ENCODE measurements around the gene ZNF516. TPM values are rescaled to one million over a fixed set of nuclear protein-coding genes. Genes with fewer than 3 reads are reported as not detected.
A peak's percentile ranks its signal among the peaks of the same experiment; 100 is the strongest.
"Not testable (repeated sequence)": the region's sequence is repeated elsewhere in the genome, so short reads cannot be mapped to it uniquely, and the experiment has no call there.

The ZNF516 gene
- total and polyA plus RNA-seq, 9 donors, result 13.5 to 110 (median 95.2) TPM

- no peaks in the 10 kb centered on the region for H3K27me3 ChIP-seq
- H3K9me3 ChIP-seq, result no peaks in the 10 kb centered on the region
- peaks cover 23% of the 10 kb centered on the region for H3K4me1 ChIP-seq (ENCODE audit: insufficient read depth)
- no peaks in the 10 kb centered on the region for H3K36me3 ChIP-seq
- H3K27ac ChIP-seq, result peak overlapping the region in 1 of 2 donors; percentile 52
- DNase-seq, result no peak
- intact Hi-C loops (cut with DNase I), result no loop called here
- 16 to 22% (median 19%) methylated on average over 16 of the region's 16 CpGs for WGBS, 3 donors
- no peak for TF ChIP-seq EP300 (IDR thresholded peaks at IDR 0.05)
- TF ChIP-seq POLR2A (IDR thresholded peaks at IDR 0.05), result no peak
- no peak for TF ChIP-seq CTCF (IDR thresholded peaks at IDR 0.05)
- peak overlapping the region; percentile 10 for H3K4me3 ChIP-seq
Observed at GRCh38 chr18:76476665-76477561, 18.1 kb downstream of the ZNF516 start.

GRCh38 chr18:76475450-76476194 is 19.4 kb downstream of the ZNF516 start:
- no peak overlapping the region for H3K4me3 ChIP-seq
- H3K27ac ChIP-seq, result no peak overlapping the region
- peaks cover 22% of the 10 kb centered on the region for H3K4me1 ChIP-seq (ENCODE audit: insufficient read depth)
- TF ChIP-seq CTCF (IDR thresholded peaks at IDR 0.05), result no peak
- no peak for TF ChIP-seq EP300 (IDR thresholded peaks at IDR 0.05)
- TF ChIP-seq POLR2A (IDR thresholded peaks at IDR 0.05), result no peak
- intact Hi-C loops (cut with DNase I), result no loop called here
- no peaks in the 10 kb centered on the region for H3K9me3 ChIP-seq
- 62 to 75% (median 69%) methylated on average over 12 of the region's 12 CpGs for WGBS, 3 donors
- H3K36me3 ChIP-seq, result no peaks in the 10 kb centered on the region
- H3K27me3 ChIP-seq, result no peaks in the 10 kb centered on the region
- no peak for DNase-seq

- 92 to 100% (median 95%) methylated on average over 1 of the region's 1 CpG for WGBS, 3 donors
- Histone ChIP-seq H3K27ac (no peak overlapping the region), H3K36me3 (no peaks in the 10 kb centered on the region)
Observed at GRCh38 chr18:76474824-76475223, 20.2 kb downstream of the ZNF516 start.

GRCh38 chr18:76473521-76473920 is 21.5 kb downstream of the ZNF516 start:
- H3K4me3 ChIP-seq; H3K9me3 ChIP-seq; H3K36me3 ChIP-seq; DNase-seq; intact Hi-C loops (cut with DNase I); H3K27ac ChIP-seq; H3K27me3 ChIP-seq: not testable (repeated sequence)
- WGBS, 3 donors, result 80 to 92% (median 88%) methylated on average over 9 of the region's 9 CpGs
- H3K4me1 ChIP-seq (ENCODE audit: insufficient read depth), result peaks cover 13% of the 10 kb centered on the region

More at GRCh38 chr18:76474824-76475223, 20.2 kb downstream of the ZNF516 start:
- no peak for DNase-seq
- Histone ChIP-seq H3K4me1 (ENCODE audit: insufficient read depth) (peaks cover 22% of the 10 kb centered on the region), H3K27me3 (no peaks in the 10 kb centered on the region), H3K4me3 (no peak overlapping the region), H3K9me3 (no peaks in the 10 kb centered on the region)
- intact Hi-C loops (cut with DNase I), result no loop called here
- TF ChIP-seq POLR2A (IDR thresholded peaks at IDR 0.05) (no peak), CTCF (IDR thresholded peaks at IDR 0.05) (no peak), EP300 (IDR thresholded peaks at IDR 0.05) (no peak)
